Measurements from ENCODE around the gene DOHH. TPM values are rescaled to one million over a fixed set of nuclear protein-coding genes. Genes with fewer than 3 reads are reported as not detected.

DOHH gene
- total RNA-seq, 1 experiment from 2014 or later = 51.4 TPM

GRCh38 chr19:3518255-3518654 lies 17.8 kb upstream of the DOHH start:
- Histone ChIP-seq H3K9me2 (replicated peaks; ENCODE audit: low read length) (no peaks in the 10 kb centered on the region), H3K4me2 (ENCODE audit: low read length) (no peak overlapping the region), H3K4me1 (ENCODE audit: insufficient read depth, low read length) (no peaks in the 10 kb centered on the region; the same call in 1 of the 2 replicates), H3K9ac (ENCODE audit: low read length) (no peak overlapping the region), H4K20me1 (ENCODE audit: low read length) (peaks cover 25% of the 10 kb centered on the region; the same call in 1 of the 2 replicates), H3K27me3 (ENCODE audit: low read length) (no peaks in the 10 kb centered on the region), H3K36me3 (ENCODE audit: low read depth, low read length) (no peaks in the 10 kb centered on the region), H2AFZ (ENCODE audit: low read length) (no peak overlapping the region), H3K27ac (ENCODE audit: low read length) (no peak overlapping the region), H3K4me3 (ENCODE audit: low read length) (no peak overlapping the region), H3K79me2 (ENCODE audit: low read length) (peaks cover 87% of the 10 kb centered on the region), H3F3A (ENCODE audit: low read length, unreplicated experiment) (no peaks in the 10 kb centered on the region), H3K9me3 (ENCODE audit: low read length) (no peaks in the 10 kb centered on the region)
- BruUV-seq (replicated peaks) = no TSS peak
- POLR2A ChIA-PET (ENCODE audit: unreplicated experiment) = no interaction called here
- ATAC-seq = no peak
- DNase-seq = no peak
- CTCF ChIA-PET = no interaction called here
- intact Hi-C loops (cut with micrococcal nuclease) = no loop called here
- TF ChIP-seq EZH2 (IDR thresholded peaks at IDR 0.05; ENCODE audit: low read length, unreplicated experiment) (no peak), CTCF (conservative IDR thresholded peaks at IDR 0.05; ENCODE audit: low read depth, low read length) (no peak), EZH2phosphoT487 (IDR thresholded peaks at IDR 0.05; ENCODE audit: borderline replicate concordance, low read length) (no peak)

GRCh38 chr19:3517638-3518037 lies 17.2 kb upstream of the DOHH start:
- DNase-seq = no peak
- TF ChIP-seq CTCF (conservative IDR thresholded peaks at IDR 0.05; ENCODE audit: low read depth, low read length) (no peak), EZH2phosphoT487 (IDR thresholded peaks at IDR 0.05; ENCODE audit: borderline replicate concordance, low read length) (no peak), EZH2 (IDR thresholded peaks at IDR 0.05; ENCODE audit: low read length, unreplicated experiment) (no peak)
- peaks cover 27% of the 10 kb centered on the region; the same call in 1 of the 2 replicates for H4K20me1 ChIP-seq (ENCODE audit: low read length)
- H2AFZ ChIP-seq (ENCODE audit: low read length) = no peak overlapping the region
- POLR2A ChIA-PET (ENCODE audit: unreplicated experiment) = no interaction called here
- no peaks in the 10 kb centered on the region for H3K9me3 ChIP-seq (ENCODE audit: low read length)
- H3K9ac ChIP-seq (ENCODE audit: low read length) = no peak overlapping the region
- no peak overlapping the region for H3K27ac ChIP-seq (ENCODE audit: low read length)
- intact Hi-C loops (cut with micrococcal nuclease) = no loop called here
- no peaks in the 10 kb centered on the region for H3K36me3 ChIP-seq (ENCODE audit: low read depth, low read length)
- BruUV-seq (replicated peaks) = no TSS peak
- CTCF ChIA-PET = no interaction called here
- H3K4me3 ChIP-seq (ENCODE audit: low read length) = no peak overlapping the region
- no peak overlapping the region for H3K4me2 ChIP-seq (ENCODE audit: low read length)
- no peak for ATAC-seq
- no peaks in the 10 kb centered on the region for H3K27me3 ChIP-seq (ENCODE audit: low read length)
- peaks cover 94% of the 10 kb centered on the region for H3K79me2 ChIP-seq (ENCODE audit: low read length)
- H3F3A ChIP-seq (ENCODE audit: low read length, unreplicated experiment) = no peaks in the 10 kb centered on the region
- no peaks in the 10 kb centered on the region; the same call in 1 of the 2 replicates for H3K4me1 ChIP-seq (ENCODE audit: insufficient read depth, low read length)
- no peaks in the 10 kb centered on the region for H3K9me2 ChIP-seq (replicated peaks; ENCODE audit: low read length)

DNA sequence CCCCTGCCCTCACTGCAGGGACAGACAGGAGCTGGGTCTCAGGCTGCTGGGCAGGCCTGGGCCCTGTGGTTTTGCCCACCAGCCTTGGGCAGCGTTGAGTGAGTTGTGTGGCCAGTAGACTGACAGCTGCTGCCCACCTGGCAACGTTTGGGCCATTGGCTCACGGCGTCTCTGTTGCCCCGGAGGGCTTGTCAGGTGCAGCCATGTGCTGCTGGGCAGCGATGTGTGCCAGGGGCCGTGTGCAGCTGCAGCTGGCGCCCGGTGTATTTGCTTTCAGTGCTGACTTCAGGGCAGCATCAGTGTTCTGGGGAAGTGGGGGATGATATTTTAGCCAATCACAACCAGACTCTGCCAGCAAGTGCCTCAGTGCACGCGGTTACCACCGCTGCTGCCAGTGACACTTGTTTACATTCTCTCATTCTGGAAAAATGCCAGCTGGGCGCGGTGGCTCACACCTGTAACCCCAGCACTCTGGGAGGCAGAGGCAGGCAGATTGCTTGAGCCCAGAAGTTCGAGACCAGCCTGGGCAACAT lies 16.3 kb upstream of the DOHH start:
- no peak overlapping the region for H3K27ac ChIP-seq (ENCODE audit: low read length)
- H3K36me3 ChIP-seq (ENCODE audit: low read depth, low read length) = no peaks in the 10 kb centered on the region
- ATAC-seq (peak; percentile 31), DNase-seq (peak; percentile 53)
- BruUV-seq (replicated peaks) = no TSS peak
- no peak overlapping the region for H3K4me2 ChIP-seq (ENCODE audit: low read length)
- peaks cover 96% of the 10 kb centered on the region for H3K79me2 ChIP-seq (ENCODE audit: low read length)
- TF ChIP-seq EZH2phosphoT487 (IDR thresholded peaks at IDR 0.05; ENCODE audit: borderline replicate concordance, low read length) (no peak), CTCF (conservative IDR thresholded peaks at IDR 0.05; ENCODE audit: low read depth, low read length) (no peak), EZH2 (IDR thresholded peaks at IDR 0.05; ENCODE audit: low read length, unreplicated experiment) (no peak)
- no peaks in the 10 kb centered on the region for H3K9me3 ChIP-seq (ENCODE audit: low read length)
- CTCF ChIA-PET = no interaction called here
- no peaks in the 10 kb centered on the region; the same call in 1 of the 2 replicates for H3K4me1 ChIP-seq (ENCODE audit: insufficient read depth, low read length)
- H4K20me1 ChIP-seq (ENCODE audit: low read length) = peaks cover 27% of the 10 kb centered on the region; the same call in 1 of the 2 replicates
- no peak overlapping the region for H3K4me3 ChIP-seq (ENCODE audit: low read length)
- H3F3A ChIP-seq (ENCODE audit: low read length, unreplicated experiment) = no peaks in the 10 kb centered on the region
- H3K9me2 ChIP-seq (replicated peaks; ENCODE audit: low read length) = no peaks in the 10 kb centered on the region
- POLR2A ChIA-PET (ENCODE audit: unreplicated experiment) = no interaction called here
- H3K9ac ChIP-seq (ENCODE audit: low read length) = no peak overlapping the region
- H2AFZ ChIP-seq (ENCODE audit: low read length) = no peak overlapping the region
- intact Hi-C loops (cut with micrococcal nuclease) = no loop called here
- H3K27me3 ChIP-seq (ENCODE audit: low read length) = no peaks in the 10 kb centered on the region

Measured in PC-3 (cell line).